Measurements from ENCODE around the gene DNAJB6. TPM values are rescaled to one million over a fixed set of nuclear protein-coding genes. Genes with fewer than 3 reads are reported as not detected.
A peak's percentile ranks its signal among the peaks of the same experiment; 100 is the strongest.

DNAJB6 gene
- total RNA-seq, 1 donor from 2014 or later: 172 TPM

- no peak overlapping the region for H3K4me3 ChIP-seq
- DNase-seq (ENCODE audit: low spot score): no peak
- H3K4me2 ChIP-seq: no peak overlapping the region
- H3K9ac ChIP-seq: no peak overlapping the region
- no peaks in the 10 kb centered on the region for H3K36me3 ChIP-seq
- H3K4me3 Mint-ChIP-seq: no peak overlapping the region
- peak overlapping the region; percentile 76 for H3K27ac Mint-ChIP-seq
- no peaks in the 10 kb centered on the region for H4K20me1 ChIP-seq (ENCODE audit: low read depth)
- peaks cover 6% of the 10 kb centered on the region for H3K27me3 Mint-ChIP-seq (ENCODE audit: insufficient read depth, low read depth)
- H3K9me3 ChIP-seq (ENCODE audit: low read depth): no peaks in the 10 kb centered on the region
- no peaks in the 10 kb centered on the region for H3K27me3 ChIP-seq
- no peak overlapping the region for H3K27ac ChIP-seq
- H3K79me2 ChIP-seq (ENCODE audit: low read depth): no peaks in the 10 kb centered on the region
- peaks cover 20% of the 10 kb centered on the region for H3K9me3 Mint-ChIP-seq
- H3K36me3 Mint-ChIP-seq: peaks cover 7% of the 10 kb centered on the region
- no peaks in the 10 kb centered on the region for H3K4me1 ChIP-seq
- TF ChIP-seq CTCF (IDR thresholded peaks at IDR 0.05): no peak
- no peak for TF ChIP-seq EZH2phosphoT487 (IDR thresholded peaks at IDR 0.05)
- TF ChIP-seq EZH2 (IDR thresholded peaks at IDR 0.05): no peak
- H2AFZ ChIP-seq (replicated peaks): no peak overlapping the region
- no peaks in the 10 kb centered on the region for H3F3A ChIP-seq (ENCODE audit: low read depth)
- peaks cover 6% of the 10 kb centered on the region for H3K4me1 Mint-ChIP-seq
Observed at GRCh38 chr7:157444843-157445135, 108.0 kb downstream of the DNAJB6 start.

- no peaks in the 10 kb centered on the region for H3K9me3 ChIP-seq (ENCODE audit: low read depth)
- peaks cover 5% of the 10 kb centered on the region for H3K27me3 Mint-ChIP-seq (ENCODE audit: insufficient read depth, low read depth)
Observed at GRCh38 chr7:157445246-157445955, 108.6 kb downstream of the DNAJB6 start.

GRCh38 chr7:157445956-157446295 lies 109.1 kb downstream of the DNAJB6 start:
- Histone ChIP-seq H3K36me3 (no peaks in the 10 kb centered on the region), H3K27me3 (no peaks in the 10 kb centered on the region), H3F3A (ENCODE audit: low read depth) (no peaks in the 10 kb centered on the region), H2AFZ (replicated peaks) (no peak overlapping the region), H3K4me1 (no peaks in the 10 kb centered on the region), H3K27ac (no peak overlapping the region), H3K4me3 (no peak overlapping the region), H4K20me1 (ENCODE audit: low read depth) (no peaks in the 10 kb centered on the region), H3K9me3 (ENCODE audit: low read depth) (no peaks in the 10 kb centered on the region), H3K4me2 (no peak overlapping the region), H3K79me2 (ENCODE audit: low read depth) (no peaks in the 10 kb centered on the region), H3K9ac (no peak overlapping the region)
- TF ChIP-seq EZH2 (IDR thresholded peaks at IDR 0.05) (no peak), CTCF (IDR thresholded peaks at IDR 0.05) (no peak), EZH2phosphoT487 (IDR thresholded peaks at IDR 0.05) (no peak)
- peaks cover 3% of the 10 kb centered on the region for H3K36me3 Mint-ChIP-seq
- DNase-seq (ENCODE audit: low spot score): no peak
- peaks cover 6% of the 10 kb centered on the region for H3K4me1 Mint-ChIP-seq
- H3K4me3 Mint-ChIP-seq: no peak overlapping the region
- no peak overlapping the region for H3K27ac Mint-ChIP-seq
- peaks cover 5% of the 10 kb centered on the region for H3K27me3 Mint-ChIP-seq (ENCODE audit: insufficient read depth, low read depth)
- peaks cover 16% of the 10 kb centered on the region for H3K9me3 Mint-ChIP-seq

More at GRCh38 chr7:157445246-157445955, 108.6 kb downstream of the DNAJB6 start:
- Mint-ChIP-seq H3K9me3 (peaks cover 19% of the 10 kb centered on the region), H3K4me3 (no peak overlapping the region), H3K4me1 (peaks cover 6% of the 10 kb centered on the region), H3K27ac (no peak overlapping the region), H3K36me3 (peaks cover 3% of the 10 kb centered on the region)
- Histone ChIP-seq H3K4me2 (no peak overlapping the region), H2AFZ (replicated peaks) (no peak overlapping the region), H3K9ac (no peak overlapping the region), H3K36me3 (no peaks in the 10 kb centered on the region), H3K4me1 (no peaks in the 10 kb centered on the region), H4K20me1 (ENCODE audit: low read depth) (no peaks in the 10 kb centered on the region), H3K4me3 (no peak overlapping the region), H3K27me3 (no peaks in the 10 kb centered on the region), H3K27ac (no peak overlapping the region), H3F3A (ENCODE audit: low read depth) (no peaks in the 10 kb centered on the region), H3K79me2 (ENCODE audit: low read depth) (no peaks in the 10 kb centered on the region)
- no peak for DNase-seq (ENCODE audit: low spot score)
- TF ChIP-seq CTCF (IDR thresholded peaks at IDR 0.05) (no peak), EZH2phosphoT487 (IDR thresholded peaks at IDR 0.05) (no peak), EZH2 (IDR thresholded peaks at IDR 0.05) (no peak)

Measured in neural progenitor cell (in vitro differentiated cells).